Coronary artery (tissue), 2 donors: ENCODE measurements around the gene PHLPP1.
A peak's percentile ranks its signal among the peaks of the same experiment; 100 is the strongest.

Source experiments
- DNase-seq: peaks from one replicate; pipeline ENCODE4 v3.0.0-alpha.2; 2017; ENCODE audit warnings: low spot score
- H3K27ac ChIP-seq, 2 donors: fragments of 200-600 bp; sonication (generic); one replicate each; pipeline ENCODE4 v1.5.1; 2016 to 2019
- H3K4me3 ChIP-seq: fragments of 200-600 bp; sonication (generic); 2 replicates; pipeline ENCODE4 v1.5.1; 2016; ENCODE audit warnings: mild to moderate bottlenecking, moderate library complexity
- TF ChIP-seq, protein P1 (sequence below): fragments of 200-600 bp; sonication (generic); IDR thresholded peaks from one replicate; pipeline ENCODE4 v1.5.1; 2019; ENCODE audit warnings: antibody characterized with exemption

The PHLPP1 gene

DNA sequence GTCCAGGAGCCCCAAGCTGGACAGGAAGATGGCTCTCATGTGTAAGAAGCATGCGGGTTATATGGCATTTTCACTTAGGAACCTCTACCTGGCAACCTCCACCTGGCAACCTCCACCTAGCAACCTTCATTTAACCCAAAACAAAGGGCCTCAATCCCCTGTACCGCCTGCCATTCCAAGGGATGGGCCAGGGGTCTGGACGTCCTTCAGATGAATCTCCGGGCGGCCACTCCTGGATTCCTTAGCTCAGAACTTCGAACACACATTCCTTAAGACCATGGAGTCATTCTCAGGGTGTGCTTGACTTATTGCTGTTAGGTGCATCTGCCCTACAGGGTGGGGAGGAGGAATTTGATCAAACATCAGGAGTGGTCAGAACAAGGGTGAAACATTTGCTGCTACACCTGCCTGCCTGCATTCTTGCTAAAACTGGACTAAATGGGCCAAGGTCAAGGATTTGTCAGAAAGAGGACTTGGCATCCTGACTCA is 277.6 kb downstream of the PHLPP1 start:
- TF ChIP-seq, protein P1, sequence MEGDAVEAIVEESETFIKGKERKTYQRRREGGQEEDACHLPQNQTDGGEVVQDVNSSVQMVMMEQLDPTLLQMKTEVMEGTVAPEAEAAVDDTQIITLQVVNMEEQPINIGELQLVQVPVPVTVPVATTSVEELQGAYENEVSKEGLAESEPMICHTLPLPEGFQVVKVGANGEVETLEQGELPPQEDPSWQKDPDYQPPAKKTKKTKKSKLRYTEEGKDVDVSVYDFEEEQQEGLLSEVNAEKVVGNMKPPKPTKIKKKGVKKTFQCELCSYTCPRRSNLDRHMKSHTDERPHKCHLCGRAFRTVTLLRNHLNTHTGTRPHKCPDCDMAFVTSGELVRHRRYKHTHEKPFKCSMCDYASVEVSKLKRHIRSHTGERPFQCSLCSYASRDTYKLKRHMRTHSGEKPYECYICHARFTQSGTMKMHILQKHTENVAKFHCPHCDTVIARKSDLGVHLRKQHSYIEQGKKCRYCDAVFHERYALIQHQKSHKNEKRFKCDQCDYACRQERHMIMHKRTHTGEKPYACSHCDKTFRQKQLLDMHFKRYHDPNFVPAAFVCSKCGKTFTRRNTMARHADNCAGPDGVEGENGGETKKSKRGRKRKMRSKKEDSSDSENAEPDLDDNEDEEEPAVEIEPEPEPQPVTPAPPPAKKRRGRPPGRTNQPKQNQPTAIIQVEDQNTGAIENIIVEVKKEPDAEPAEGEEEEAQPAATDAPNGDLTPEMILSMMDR = no peak
- no peak for DNase-seq
- Histone ChIP-seq H3K4me3 (no peak overlapping the region), H3K27ac (no peak overlapping the region)

DNA sequence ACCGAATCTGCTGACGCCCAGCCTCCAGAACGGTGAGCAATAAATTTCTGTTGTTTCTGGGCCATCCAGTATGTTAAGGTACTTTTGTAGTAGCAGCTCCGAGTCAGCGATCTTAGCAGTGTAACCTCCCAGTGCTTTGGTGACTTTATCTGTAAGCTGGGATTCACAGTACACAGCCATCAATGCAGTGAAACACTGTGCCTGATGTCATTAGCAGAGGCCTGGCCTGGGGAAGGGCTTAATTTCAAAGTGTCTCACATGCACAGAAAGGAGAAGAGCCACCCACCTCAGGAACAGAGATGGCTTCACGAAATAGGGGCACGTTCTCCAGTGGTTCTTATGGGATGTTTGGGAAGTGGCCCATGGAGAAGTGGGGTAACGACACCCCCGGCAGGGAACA is 281.2 kb downstream of the PHLPP1 start:
- DNase-seq = no peak
- no peak overlapping the region for H3K4me3 ChIP-seq
- TF ChIP-seq, protein P1 = no peak
- no peak overlapping the region for H3K27ac ChIP-seq

DNA sequence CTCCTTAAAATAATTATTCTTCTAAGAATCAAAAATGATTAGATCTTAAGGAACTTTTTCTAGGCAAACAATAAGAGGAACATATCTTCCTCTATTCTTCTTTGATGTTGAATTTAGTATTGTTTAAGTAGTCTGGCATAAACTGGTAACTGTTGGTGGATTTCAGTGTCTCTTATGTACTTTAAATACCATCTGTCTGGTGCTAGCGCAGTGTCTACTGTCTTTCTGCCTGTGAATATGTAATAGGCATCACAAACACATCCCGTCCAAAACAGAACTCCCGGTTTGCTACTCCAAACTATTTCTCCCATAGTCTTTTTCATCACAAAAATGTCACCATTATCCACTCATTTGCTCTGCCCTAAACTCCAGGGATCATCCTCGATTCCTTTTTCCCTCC is 281.7 kb downstream of the PHLPP1 start:
- Histone ChIP-seq H3K27ac (no peak overlapping the region), H3K4me3 (no peak overlapping the region)
- TF ChIP-seq, protein P1 = no peak
- no peak for DNase-seq

DNA sequence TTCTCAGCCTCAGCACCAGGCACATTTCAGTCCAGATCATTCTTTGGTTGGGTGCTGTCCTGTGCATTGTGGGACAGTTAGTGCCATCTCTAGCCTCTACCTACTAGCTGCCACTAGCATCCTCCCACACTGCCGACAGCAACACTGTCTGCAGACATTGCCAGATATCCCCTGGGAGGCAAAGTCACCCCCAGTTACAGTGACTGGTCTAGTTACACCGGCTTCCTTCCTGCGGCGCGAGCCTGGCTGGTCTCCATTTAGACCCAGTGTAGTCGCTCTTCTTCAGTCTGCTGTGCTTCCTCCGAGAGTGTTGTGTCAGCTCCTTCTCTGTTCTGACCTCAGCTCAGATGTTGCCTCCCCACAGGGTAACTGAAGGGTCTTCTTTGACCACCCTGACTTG is 283.1 kb downstream of the PHLPP1 start:
- no peak overlapping the region for H3K27ac ChIP-seq
- TF ChIP-seq, protein P1 = no peak
- DNase-seq = no peak

DNA sequence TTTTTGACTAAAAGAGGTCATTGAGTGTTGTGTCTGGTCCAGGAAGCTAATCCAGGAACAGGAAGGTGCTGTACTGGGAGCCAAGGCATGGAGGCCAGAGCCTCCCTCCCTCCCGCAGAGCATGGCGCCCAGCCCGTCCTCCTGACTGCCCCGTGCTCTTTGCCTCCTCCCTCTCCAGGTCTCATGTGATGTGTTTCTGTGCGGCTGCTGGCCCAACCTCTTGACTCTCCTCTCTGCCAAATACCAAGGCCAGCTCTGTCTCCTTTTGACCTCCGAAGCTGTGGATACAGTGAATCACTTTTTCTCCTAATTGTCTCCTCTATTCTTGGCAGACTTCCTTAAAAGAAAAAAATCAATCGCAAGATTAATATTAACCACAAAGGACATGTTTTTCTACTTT is 284.1 kb downstream of the PHLPP1 start:
- peak; percentile 82 for DNase-seq
- H3K27ac ChIP-seq = peak overlapping the region in 1 of 2 donors; percentile 13
- no peak overlapping the region for H3K4me3 ChIP-seq
- TF ChIP-seq, protein P1 = no peak

More for the DNA sequence above, 283.1 kb downstream of the PHLPP1 start:
- no peak overlapping the region for H3K4me3 ChIP-seq

DNA sequence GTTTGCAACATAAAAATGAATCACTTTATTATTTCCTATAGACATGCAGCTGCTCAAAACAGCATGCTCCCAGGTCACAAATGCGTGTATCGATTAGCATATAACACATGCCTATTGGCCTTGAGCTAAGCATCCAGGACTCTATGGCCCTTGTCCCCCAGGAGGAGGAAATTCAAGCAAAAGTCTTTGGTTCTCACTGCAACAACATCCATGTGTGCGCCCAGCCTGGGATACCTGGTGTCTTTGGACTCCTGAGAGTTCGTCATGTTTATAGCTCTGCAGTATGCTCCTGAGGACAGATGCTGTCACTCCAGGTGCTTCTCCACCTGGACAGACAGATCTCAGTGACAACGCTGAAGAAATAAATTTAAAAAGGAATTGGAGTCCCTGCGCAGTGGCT is 284.6 kb downstream of the PHLPP1 start:
- Histone ChIP-seq H3K4me3 (no peak overlapping the region), H3K27ac (no peak overlapping the region)
- DNase-seq = no peak
- TF ChIP-seq, protein P1 = no peak

DNA sequence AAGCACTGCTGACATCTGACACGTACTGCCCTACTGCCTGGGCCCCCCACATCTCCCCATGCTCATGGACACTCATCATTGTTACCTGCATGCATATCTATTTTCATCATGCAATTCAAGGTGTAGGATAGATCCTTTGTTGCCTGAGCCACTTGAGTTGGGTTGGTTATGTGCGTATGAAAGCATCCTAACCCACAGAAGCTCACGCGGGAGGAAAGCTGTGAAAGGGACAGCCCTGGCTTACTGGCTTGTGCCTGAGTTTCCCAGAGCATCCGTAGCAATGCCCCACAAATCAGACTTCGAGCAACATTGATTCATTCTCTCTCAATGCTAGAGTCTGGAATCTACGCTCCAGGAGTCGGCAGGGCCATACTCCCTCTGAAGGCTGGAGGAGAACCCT is 285.5 kb downstream of the PHLPP1 start:
- Histone ChIP-seq H3K4me3 (no peak overlapping the region), H3K27ac (no peak overlapping the region)
- no peak for DNase-seq
- TF ChIP-seq, protein P1 = no peak
